HG02759 (cell line): Measurements from ENCODE around the gene INO80E.

Experiments
- ATAC-seq: cut with Tn5 transposase; IDR thresholded peaks from one replicate; pipeline ENCODE4 v1.9.1; 2021; ENCODE audit warnings: mild to moderate bottlenecking, moderate library complexity; ENCODE audit not compliant: unreplicated experiment

The INO80E gene

GRCh38 chr16:29975134-29975538, 20.9 kb upstream of the INO80E start:
- ATAC-seq: no peak

- ATAC-seq: no peak
Measured at GRCh38 chr16:29975811-29976511, 20.1 kb upstream of the INO80E start.

GRCh38 chr16:29977063-29977825, 18.8 kb upstream of the INO80E start:
- ATAC-seq: no peak

GRCh38 chr16:29978081-29978480, 18.0 kb upstream of the INO80E start:
- ATAC-seq: no peak

GRCh38 chr16:29978564-29979270, 17.3 kb upstream of the INO80E start:
- ATAC-seq: no peak

GRCh38 chr16:29982560-29983419, 13.3 kb upstream of the INO80E start:
- ATAC-seq: no peak

GRCh38 chr16:29983420-29984136, 12.5 kb upstream of the INO80E start:
- ATAC-seq: no peak

GRCh38 chr16:29984137-29984763, 11.8 kb upstream of the INO80E start:
- ATAC-seq: no peak

GRCh38 chr16:29984764-29985147, 11.3 kb upstream of the INO80E start:
- no peak for ATAC-seq

- no peak for ATAC-seq
Measured at GRCh38 chr16:29985271-29985811, 10.7 kb upstream of the INO80E start.

GRCh38 chr16:29986231-29986630, 9.8 kb upstream of the INO80E start:
- ATAC-seq: no peak

- ATAC-seq: no peak
Measured at GRCh38 chr16:29986931-29987330, 9.1 kb upstream of the INO80E start.

GRCh38 chr16:29987371-29988085, 8.5 kb upstream of the INO80E start:
- no peak for ATAC-seq

GRCh38 chr16:29988346-29989075, 7.5 kb upstream of the INO80E start:
- no peak for ATAC-seq

GRCh38 chr16:29989111-29989858, 6.8 kb upstream of the INO80E start:
- no peak for ATAC-seq

GRCh38 chr16:29990034-29990433, 6.0 kb upstream of the INO80E start:
- no peak for ATAC-seq

- ATAC-seq: no peak
Measured at GRCh38 chr16:29990883-29991570, 5.0 kb upstream of the INO80E start.
